ENCODE results near the gene PLCG2. TPM values are rescaled to one million over a fixed set of nuclear protein-coding genes. Genes with fewer than 3 reads are reported as not detected.

The PLCG2 gene
- total RNA-seq, 4 donors from 2014 or later: 5.3 to 15.8 (median 9.5) TPM

GRCh38 chr16:81826523-81826922 lies 47.4 kb downstream of the PLCG2 start:
- TF ChIP-seq POLR2A (IDR thresholded peaks at IDR 0.05) (no peak), CTCF (IDR thresholded peaks at IDR 0.05) (no peak)
- intact Hi-C loops (cut with DNase I): no loop called here

GRCh38 chr16:81830845-81831540 lies 51.9 kb downstream of the PLCG2 start:
- peak overlapping the region in 2 of 4 donors; percentile 43 to 76 for H3K27ac ChIP-seq
- peaks cover 0 to 24% (median 0%) of the 10 kb centered on the region in 3 donors for H3K4me1 ChIP-seq
- no peaks in the 10 kb centered on the region for H3K36me3 ChIP-seq
- no peaks in the 10 kb centered on the region for H3K9me3 ChIP-seq
- WGBS, 2 donors: 39 to 42% methylated on average over 8 to 9 of the region's 9 CpGs
- H3K27me3 ChIP-seq: no peaks in the 10 kb centered on the region
- no peak for DNase-seq
- H3K4me3 ChIP-seq: peak overlapping the region in 1 of 4 donors; percentile 18
- TF ChIP-seq CTCF (IDR thresholded peaks at IDR 0.05): no peak
- TF ChIP-seq POLR2A (IDR thresholded peaks at IDR 0.05): no peak
- intact Hi-C loops (cut with DNase I): no loop called here

More at GRCh38 chr16:81826523-81826922, 47.4 kb downstream of the PLCG2 start:
- H3K27me3 ChIP-seq: no peaks in the 10 kb centered on the region
- no peak for DNase-seq
- no peak overlapping the region for H3K27ac ChIP-seq
- H3K36me3 ChIP-seq: no peaks in the 10 kb centered on the region
- H3K4me3 ChIP-seq: no peak overlapping the region
- no peaks in the 10 kb centered on the region for H3K9me3 ChIP-seq
- WGBS, 2 donors: 94 to 95% methylated on average over 5 of the region's 5 CpGs
- peaks cover 0 to 16% (median 0%) of the 10 kb centered on the region in 3 donors for H3K4me1 ChIP-seq

GRCh38 chr16:81831722-81832126 lies 52.6 kb downstream of the PLCG2 start:
- peak in 2 of 6 experiments; percentile 20 to 27 for TF ChIP-seq CTCF (IDR thresholded peaks at IDR 0.05)
- peak in 1 of 4 donors; percentile 54 for TF ChIP-seq POLR2A (IDR thresholded peaks at IDR 0.05)
- WGBS, 2 donors: 62% methylated on average over 4 to 6 of the region's 8 CpGs
- peak overlapping the region in 2 of 4 donors; percentile 43 to 76 for H3K27ac ChIP-seq
- H3K4me3 ChIP-seq: peak overlapping the region in 1 of 4 donors; percentile 18
- intact Hi-C loops (cut with DNase I): no loop called here
- H3K9me3 ChIP-seq: no peaks in the 10 kb centered on the region
- H3K4me1 ChIP-seq: peaks cover 0 to 31% (median 0%) of the 10 kb centered on the region in 3 donors
- H3K27me3 ChIP-seq: no peaks in the 10 kb centered on the region
- no peaks in the 10 kb centered on the region for H3K36me3 ChIP-seq
- peak; percentile 48 for DNase-seq

- intact Hi-C loops (cut with DNase I): no loop called here
- Histone ChIP-seq H3K4me1 (peaks cover 0 to 35% (median 0%) of the 10 kb centered on the region in 3 donors), H3K4me3 (no peak overlapping the region), H3K36me3 (no peaks in the 10 kb centered on the region), H3K27me3 (no peaks in the 10 kb centered on the region), H3K27ac (peak overlapping the region in 1 of 4 donors; percentile 21), H3K9me3 (no peaks in the 10 kb centered on the region)
- WGBS, 2 donors: 67 to 82% methylated on average over 8 to 11 of the region's 12 CpGs
- TF ChIP-seq POLR2A (IDR thresholded peaks at IDR 0.05): no peak
- no peak for TF ChIP-seq CTCF (IDR thresholded peaks at IDR 0.05)
- no peak for DNase-seq
Measured at GRCh38 chr16:81832801-81833547, 53.9 kb downstream of the PLCG2 start.

- Histone ChIP-seq H3K4me1 (peaks cover 0 to 37% (median 0%) of the 10 kb centered on the region in 3 donors), H3K36me3 (no peaks in the 10 kb centered on the region), H3K9me3 (no peaks in the 10 kb centered on the region), H3K27ac (no peak overlapping the region), H3K27me3 (no peaks in the 10 kb centered on the region), H3K4me3 (no peak overlapping the region)
- DNase-seq: no peak
- TF ChIP-seq POLR2A (IDR thresholded peaks at IDR 0.05): no peak
- no peak for TF ChIP-seq CTCF (IDR thresholded peaks at IDR 0.05)
- intact Hi-C loops (cut with DNase I): no loop called here
- 56 to 68% methylated on average over 8 to 10 of the region's 10 CpGs for WGBS, 2 donors
Measured at GRCh38 chr16:81833751-81834150, 54.7 kb downstream of the PLCG2 start.
